ENCODE results near the gene FYB1.

Gene FYB1

DNA sequence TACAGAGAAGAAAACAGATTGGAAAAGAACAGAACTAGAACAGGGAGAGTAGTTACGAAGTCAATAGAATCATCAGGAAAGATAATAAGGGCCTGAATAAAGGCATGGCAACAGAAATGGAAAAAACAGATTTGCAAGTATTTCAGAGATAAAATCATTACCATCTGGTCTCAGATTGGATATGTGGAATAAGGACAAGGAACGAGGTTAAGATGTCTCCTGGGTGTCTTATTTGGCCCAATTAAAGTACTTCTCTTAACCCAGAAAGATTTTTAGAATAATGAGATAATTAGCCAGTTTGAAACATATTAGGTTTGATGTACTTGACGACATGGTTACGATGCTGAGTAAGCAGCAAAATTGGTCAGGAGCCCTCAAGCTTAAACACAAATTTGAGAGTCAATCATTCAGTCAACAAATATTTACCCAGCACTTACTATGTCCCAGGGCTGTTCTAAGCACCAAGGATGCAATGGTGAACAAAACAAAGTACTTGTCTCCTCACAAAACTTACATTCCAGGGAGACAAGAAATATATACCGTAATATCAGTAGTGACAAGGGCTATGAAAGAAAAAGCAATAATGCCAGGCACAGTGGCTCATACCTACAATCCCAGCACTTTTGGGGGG lies 163.5 kb downstream of the FYB1 start:
- H3K36me3 Mint-ChIP-seq (ENCODE audit: low read depth), result peaks cover 9% of the 10 kb centered on the region
- H3K27me3 Mint-ChIP-seq (ENCODE audit: low read depth), result no peaks in the 10 kb centered on the region
- peaks cover 30% of the 10 kb centered on the region for H3K4me1 Mint-ChIP-seq (ENCODE audit: low read depth)
- no peak overlapping the region for H3K27ac Mint-ChIP-seq
- no peak overlapping the region for H3K4me3 Mint-ChIP-seq
- H3K9me3 Mint-ChIP-seq, result no peaks in the 10 kb centered on the region
